Ectodermal cell (in vitro differentiated cells): Measurements from ENCODE around the gene OTUB2.

ENCODE experiments used
- H3K27ac ChIP-seq: 2 replicates; pipeline ENCODE4 v1.7.0; 2013; ENCODE audit warnings: mild to moderate bottlenecking, low read depth, low read length; ENCODE audit not compliant: insufficient read depth, poor library complexity, severe bottlenecking
- H3K27me3 ChIP-seq: 2 replicates; pipeline ENCODE4 v1.7.0; 2013; ENCODE audit warnings: mild to moderate bottlenecking, low read length; ENCODE audit not compliant: insufficient read depth, control insufficient read depth, poor library complexity, severe bottlenecking
- H3K36me3 ChIP-seq: one replicate; pipeline ENCODE4 v1.7.0; 2013; ENCODE audit warnings: low read length; ENCODE audit not compliant: control insufficient read depth, insufficient read depth
- H3K4me1 ChIP-seq: one replicate; pipeline ENCODE4 v1.7.0; 2013; ENCODE audit warnings: low read length; ENCODE audit not compliant: control insufficient read depth, insufficient read depth
- H3K4me3 ChIP-seq: 2 replicates; pipeline ENCODE4 v1.7.0; 2013; ENCODE audit warnings: low read depth, low read length, control low read depth; ENCODE audit not compliant: insufficient read depth
- H3K9me3 ChIP-seq: 2 replicates; pipeline ENCODE4 v1.7.0; 2013; ENCODE audit warnings: mild to moderate bottlenecking, low read length, moderate library complexity; ENCODE audit not compliant: control insufficient read depth
- WGBS, 2 experiments: methylation state at CpG; one replicate each; pipeline ENCODE4 v1.1.7; 2013; ENCODE audit warnings: missing lambda C conversion rate in 2 of 2; 5-methylcytosine and 5-hydroxymethylcytosine counted together

The OTUB2 gene

DNA sequence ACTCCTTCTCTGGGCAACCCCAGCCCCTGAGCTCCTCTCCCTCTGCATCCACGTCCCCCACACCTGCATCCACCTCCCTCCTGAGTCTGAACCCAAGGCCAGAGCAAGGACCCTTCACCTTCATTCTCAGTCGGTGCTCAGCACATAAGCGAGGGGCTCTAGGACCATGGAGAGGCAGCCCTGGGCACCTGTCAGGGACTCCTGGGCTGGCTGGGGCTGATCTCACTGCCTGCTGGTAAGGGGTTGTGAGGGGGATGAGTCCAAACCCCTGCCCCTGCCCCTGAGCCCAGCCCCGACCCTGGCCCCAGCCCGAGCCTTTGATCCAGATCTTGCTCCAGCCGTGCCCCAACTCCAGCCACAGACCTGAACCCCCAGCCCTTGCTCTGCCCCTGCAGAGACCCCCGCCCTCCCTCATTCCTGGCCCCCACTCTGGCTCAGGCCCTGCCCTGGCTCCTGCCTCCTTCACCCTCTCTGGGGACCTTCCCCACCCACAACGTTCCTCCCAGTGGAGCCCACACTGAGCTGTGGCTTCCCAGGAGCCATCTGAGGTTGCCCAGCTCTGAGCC lies 29.9 kb upstream of the OTUB2 start:
- no peaks in the 10 kb centered on the region for H3K27me3 ChIP-seq
- no peak overlapping the region for H3K4me3 ChIP-seq
- WGBS, 2 experiments, result 69 to 79% methylated on average over 8 of the region's 8 CpGs
- H3K4me1 ChIP-seq, result peaks cover 4% of the 10 kb centered on the region
- no peaks in the 10 kb centered on the region for H3K36me3 ChIP-seq
- no peaks in the 10 kb centered on the region for H3K9me3 ChIP-seq
- no peak overlapping the region for H3K27ac ChIP-seq

DNA sequence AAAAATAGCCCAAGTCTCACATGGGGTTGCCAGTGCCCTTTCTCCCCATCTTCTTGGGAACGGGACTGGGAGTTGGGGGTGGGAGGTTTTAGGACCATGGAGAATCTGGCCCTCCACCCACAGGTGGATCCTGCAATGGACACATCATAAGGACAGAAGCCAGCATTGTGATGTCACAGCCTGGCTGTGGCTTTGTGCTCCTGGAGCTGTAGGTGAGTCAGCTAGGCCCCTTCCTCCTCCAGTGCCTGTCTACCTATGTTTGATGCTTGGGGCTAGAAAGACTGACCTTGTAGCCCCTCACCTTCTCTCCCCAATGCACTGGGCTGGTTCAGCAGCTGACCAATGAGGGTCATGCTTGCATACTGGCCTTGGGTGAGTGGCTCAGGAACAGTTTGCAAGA lies 29.1 kb upstream of the OTUB2 start, which contains the start of gene CCDC197:
Gene CCDC197, plus strand, starts transcription at position 220 of the 400 bp plus-strand sequence. CDS start 831 bp downstream, outside the sequence.
- H3K27me3 ChIP-seq, result no peaks in the 10 kb centered on the region
- no peak within 1 kb of the TSS for H3K27ac ChIP-seq
- H3K9me3 ChIP-seq, result no peaks in the 10 kb centered on the region
- peaks cover 4% of the 10 kb centered on the region for H3K4me1 ChIP-seq
- WGBS, 2 experiments, result 90 to 94% methylated on average over 1 of the region's 1 CpG
- no peak within 1 kb of the TSS for H3K4me3 ChIP-seq
- H3K36me3 ChIP-seq, result no peaks in the 10 kb centered on the region

DNA sequence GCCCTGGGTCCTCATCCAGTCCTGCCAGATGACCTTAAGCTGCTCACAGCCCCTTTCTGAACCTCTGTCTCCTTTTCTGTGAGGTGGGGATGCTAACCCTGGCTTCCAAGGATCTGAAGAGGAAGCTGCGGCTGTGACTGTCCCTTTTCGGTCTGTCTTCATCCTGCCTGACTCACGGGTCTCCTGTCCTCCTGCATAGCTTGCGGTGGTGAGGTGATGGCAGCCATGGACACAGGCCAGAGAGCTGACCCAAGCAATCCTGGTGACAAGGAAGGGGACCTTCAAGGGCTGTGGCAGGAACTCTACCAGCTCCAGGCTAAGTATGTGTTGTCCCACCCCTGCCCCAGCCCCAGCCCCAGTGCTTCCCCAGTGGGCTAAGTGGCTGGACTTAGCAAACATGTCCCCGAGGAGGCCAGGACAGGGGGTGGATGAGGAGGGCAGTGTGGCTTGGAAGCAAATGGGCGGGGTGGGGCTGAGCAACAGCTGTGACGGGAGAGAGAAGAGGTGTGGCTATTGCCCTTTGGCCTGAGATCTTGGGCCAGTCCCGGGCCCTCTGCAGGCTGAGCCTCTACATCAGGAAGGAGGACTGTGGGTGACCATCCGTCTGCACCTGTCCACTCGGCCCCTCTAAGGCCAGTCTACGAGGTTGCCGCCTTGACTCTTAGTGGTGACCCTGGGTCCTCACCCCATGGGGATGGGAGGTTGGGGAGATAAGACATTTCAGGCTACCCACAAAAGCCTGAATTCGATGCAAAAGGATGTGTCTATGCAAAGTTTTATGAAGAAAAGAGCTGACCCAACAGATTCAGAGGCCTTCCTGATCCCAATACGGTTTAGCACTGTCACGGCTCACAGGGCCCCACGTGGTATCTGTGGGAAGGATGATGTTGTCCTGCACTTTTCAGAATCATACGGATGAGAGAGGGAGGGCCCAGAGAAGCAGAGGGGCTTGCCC lies 27.9 kb upstream of the OTUB2 start:
- WGBS, 2 experiments, result 90 to 91% methylated on average over 17 of the region's 17 CpGs

DNA sequence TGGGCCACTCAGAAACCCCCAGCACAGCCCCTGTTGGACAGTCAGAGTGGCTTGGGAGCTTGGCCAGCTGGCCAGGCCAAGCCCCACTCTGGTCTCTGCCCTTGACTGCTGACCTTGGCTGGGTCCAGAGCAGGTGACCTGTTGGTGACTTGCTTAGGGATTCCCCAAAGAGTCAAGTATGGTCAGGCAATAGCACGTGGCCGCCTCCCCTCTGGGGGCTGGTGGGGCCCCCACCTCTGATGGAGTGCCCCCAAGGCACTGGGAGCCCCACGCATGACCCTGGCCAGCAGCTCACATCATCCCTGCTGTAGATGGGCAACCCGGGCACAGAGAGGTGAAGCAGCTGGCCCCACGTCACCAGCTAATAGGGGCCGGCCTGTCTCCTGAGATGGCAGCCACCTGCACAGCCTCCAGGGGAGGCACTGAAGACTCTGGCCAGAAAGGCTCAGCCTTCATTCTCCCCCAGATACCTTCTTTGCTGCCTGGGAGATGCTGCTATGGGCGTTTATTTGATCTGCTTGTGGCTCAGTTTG lies 27.2 kb upstream of the OTUB2 start:
- no peaks in the 10 kb centered on the region for H3K36me3 ChIP-seq
- H3K27me3 ChIP-seq, result no peaks in the 10 kb centered on the region
- no peak overlapping the region for H3K4me3 ChIP-seq
- no peak overlapping the region for H3K27ac ChIP-seq
- WGBS, 2 experiments, result 92 to 94% methylated on average over 7 of the region's 7 CpGs
- H3K4me1 ChIP-seq, result no peaks in the 10 kb centered on the region
- H3K9me3 ChIP-seq, result no peaks in the 10 kb centered on the region

More for the DNA sequence above, 27.9 kb upstream of the OTUB2 start:
- Histone ChIP-seq H3K27ac (no peak overlapping the region), H3K36me3 (no peaks in the 10 kb centered on the region), H3K4me1 (peaks cover 2% of the 10 kb centered on the region), H3K27me3 (no peaks in the 10 kb centered on the region), H3K9me3 (no peaks in the 10 kb centered on the region), H3K4me3 (no peak overlapping the region)

DNA sequence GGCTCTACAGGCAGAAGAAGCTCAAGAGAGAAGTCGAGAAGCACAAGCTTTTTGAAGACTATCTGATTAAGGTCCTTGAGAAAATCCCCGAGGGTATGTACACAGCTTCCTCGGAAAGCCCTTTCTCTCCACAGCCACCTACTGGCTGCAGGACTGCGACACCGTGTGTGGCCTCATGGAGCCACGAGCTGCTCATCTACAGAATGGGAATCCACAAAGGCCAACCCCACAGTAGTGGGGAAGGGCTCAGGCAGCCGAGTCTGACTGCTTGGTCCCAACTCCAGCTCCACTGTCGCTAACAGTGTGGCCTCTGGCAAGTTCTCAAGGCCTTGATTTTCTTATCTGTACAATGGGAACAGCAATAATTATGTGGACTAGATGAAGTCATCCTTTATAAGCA lies 26.6 kb upstream of the OTUB2 start:
- H3K4me1 ChIP-seq, result no peaks in the 10 kb centered on the region
- no peaks in the 10 kb centered on the region for H3K9me3 ChIP-seq
- H3K27me3 ChIP-seq, result no peaks in the 10 kb centered on the region
- H3K27ac ChIP-seq, result no peak overlapping the region
- H3K4me3 ChIP-seq, result no peak overlapping the region
- 77 to 81% methylated on average over 8 of the region's 8 CpGs for WGBS, 2 experiments
- H3K36me3 ChIP-seq, result no peaks in the 10 kb centered on the region

DNA sequence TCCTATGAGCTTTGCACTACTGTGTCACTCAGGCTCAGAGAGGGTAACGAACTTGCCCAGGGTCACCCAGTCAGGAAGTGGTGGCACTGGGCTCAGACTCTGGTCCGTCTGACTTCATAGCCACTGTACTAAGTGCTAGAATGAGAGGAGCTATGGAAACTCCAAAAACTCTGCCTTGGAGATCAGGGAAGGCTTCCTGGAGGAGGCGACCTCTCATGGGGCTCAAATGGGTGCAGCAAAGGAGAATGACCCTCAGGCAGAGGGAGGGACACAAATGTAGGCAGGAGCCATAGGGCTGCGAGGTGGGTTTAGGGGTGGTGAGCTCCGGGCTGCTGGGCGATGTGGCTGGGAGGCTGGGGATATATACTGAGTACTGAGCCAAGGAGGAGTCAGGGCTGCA lies 25.9 kb upstream of the OTUB2 start:
- no peaks in the 10 kb centered on the region for H3K36me3 ChIP-seq
- H3K27ac ChIP-seq, result no peak overlapping the region
- no peaks in the 10 kb centered on the region for H3K4me1 ChIP-seq
- no peaks in the 10 kb centered on the region for H3K27me3 ChIP-seq
- no peaks in the 10 kb centered on the region for H3K9me3 ChIP-seq
- 88 to 93% methylated on average over 6 of the region's 6 CpGs for WGBS, 2 experiments
- H3K4me3 ChIP-seq, result no peak overlapping the region

DNA sequence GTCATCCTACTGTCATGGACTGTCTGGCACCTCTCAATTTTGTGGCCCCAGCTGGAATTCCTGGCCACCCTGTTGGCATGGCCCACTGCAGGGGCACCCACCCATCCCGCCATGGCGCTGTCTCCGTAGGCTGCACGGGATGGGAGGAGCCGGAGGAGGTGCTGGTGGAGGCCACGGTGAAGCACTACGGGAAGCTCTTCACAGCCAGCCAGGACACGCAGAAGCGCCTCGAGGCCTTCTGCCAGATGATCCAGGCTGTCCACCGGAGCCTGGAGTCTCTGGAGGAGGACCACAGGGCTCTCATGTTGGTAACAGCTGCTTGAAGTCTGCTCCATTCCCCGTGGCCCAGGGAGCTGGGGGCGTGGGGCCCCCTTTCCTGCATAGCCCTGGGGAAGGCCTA lies 25.1 kb upstream of the OTUB2 start:
- Histone ChIP-seq H3K9me3 (no peaks in the 10 kb centered on the region), H3K4me3 (no peak overlapping the region), H3K4me1 (no peaks in the 10 kb centered on the region), H3K36me3 (no peaks in the 10 kb centered on the region), H3K27ac (no peak overlapping the region), H3K27me3 (no peaks in the 10 kb centered on the region)
- 89 to 92% methylated on average over 13 of the region's 13 CpGs for WGBS, 2 experiments

DNA sequence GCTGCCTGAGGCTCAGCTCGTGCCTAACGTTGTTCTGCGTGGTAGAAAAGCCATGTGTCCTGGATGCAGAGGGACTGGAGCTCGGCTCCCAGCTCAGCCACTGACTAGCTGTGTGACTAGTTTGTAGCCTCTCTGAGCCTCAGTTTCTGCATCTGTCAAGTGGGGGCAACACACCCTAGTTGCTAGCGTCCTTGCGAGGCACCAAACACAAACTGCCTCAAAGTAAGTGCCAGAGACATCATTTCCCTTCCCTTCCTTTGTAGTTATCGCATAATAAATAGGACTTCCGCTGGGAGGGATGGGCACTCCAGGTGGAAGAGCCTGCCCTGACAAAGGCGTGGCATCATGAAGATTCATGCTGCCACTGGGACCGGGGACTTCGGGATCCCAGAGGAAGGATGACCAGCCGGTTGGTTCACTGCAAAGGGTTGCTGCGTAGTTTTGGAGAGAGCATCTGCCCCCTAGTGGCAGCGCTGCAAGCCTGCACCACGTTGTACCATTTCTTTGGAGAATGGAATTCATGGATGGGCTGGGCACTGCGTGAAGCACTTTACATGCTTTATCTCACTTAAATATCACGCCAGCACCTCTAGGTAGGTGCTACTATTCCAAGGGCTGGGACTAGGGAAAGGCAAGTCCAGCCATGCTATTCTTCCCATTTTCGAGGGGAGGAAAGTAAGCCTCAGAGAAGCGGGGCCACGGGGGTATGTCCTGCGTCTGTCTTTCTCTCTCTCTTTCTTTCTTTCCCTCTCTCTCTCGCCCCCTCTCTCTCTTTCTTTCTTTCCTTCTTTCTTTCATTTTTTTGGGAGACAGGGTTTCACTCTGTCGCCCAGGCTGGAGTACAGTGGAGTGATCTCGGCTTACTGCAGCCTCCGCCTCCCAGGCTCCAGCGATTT lies 24.4 kb upstream of the OTUB2 start:
- no peaks in the 10 kb centered on the region for H3K36me3 ChIP-seq
- H3K27me3 ChIP-seq, result no peaks in the 10 kb centered on the region
- H3K4me3 ChIP-seq, result no peak overlapping the region
- H3K27ac ChIP-seq, result no peak overlapping the region
- no peaks in the 10 kb centered on the region for H3K4me1 ChIP-seq
- no peaks in the 10 kb centered on the region for H3K9me3 ChIP-seq
- 51 to 54% methylated on average over 26 of the region's 26 CpGs for WGBS, 2 experiments

DNA sequence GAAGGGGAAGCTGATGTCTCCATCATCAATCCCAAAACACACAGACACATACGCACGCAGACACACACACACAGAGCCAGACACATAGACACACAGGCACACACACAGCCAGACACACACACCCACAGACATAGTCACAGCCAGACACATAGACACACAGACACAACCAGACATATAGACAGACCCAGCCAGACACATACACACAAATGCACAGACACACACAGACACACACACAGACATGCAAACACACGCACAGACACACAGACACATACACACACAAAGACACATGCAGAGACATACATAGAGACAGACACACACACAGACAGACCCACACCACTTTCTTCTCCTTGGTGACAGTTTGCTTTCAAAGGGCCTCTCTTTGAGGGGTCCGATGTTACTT lies 22.7 kb upstream of the OTUB2 start:
- H3K27me3 ChIP-seq, result no peaks in the 10 kb centered on the region

More for the DNA sequence above, 22.7 kb upstream of the OTUB2 start:
- no peaks in the 10 kb centered on the region for H3K4me1 ChIP-seq
- 91 to 97% methylated on average over 4 of the region's 4 CpGs for WGBS, 2 experiments
- no peaks in the 10 kb centered on the region for H3K9me3 ChIP-seq
- no peaks in the 10 kb centered on the region for H3K36me3 ChIP-seq
- H3K27ac ChIP-seq, result no peak overlapping the region
- H3K4me3 ChIP-seq, result no peak overlapping the region
